OCI-LY3 (cell line): ENCODE results near the gene HYAL2.

ENCODE experiments used
- CTCF ChIP-seq: fragments of 200-600, 300-600 bp; sonication (generic); IDR thresholded peaks from 2 replicates; pipeline ENCODE4 v1.5.1; 2014; ENCODE audit warnings: antibody characterized with exemption, low read length, low read depth
- EZH2phosphoT487 ChIP-seq: fragments of 200-600 bp; shearing (Covaris generic); IDR thresholded peaks from 2 replicates; pipeline ENCODE4 v1.6.1; 2018; ENCODE audit warnings: antibody characterized with exemption, mixed run types, low read depth

- TF ChIP-seq CTCF (no peak), EZH2phosphoT487 (no peak)
Observed at GRCh38 chr3:50297896-50298725, 24.4 kb downstream of the HYAL2 start.
